Type B pancreatic cell (in vitro differentiated cells): ENCODE data around the gene MGMT. TPM values are rescaled to one million over a fixed set of nuclear protein-coding genes. Genes with fewer than 3 reads are reported as not detected.

Source experiments
- DNase-seq: peaks from one replicate; pipeline ENCODE4 v3.0.0; 2021; ENCODE audit warnings: mixed read lengths; ENCODE audit not compliant: unreplicated experiment; ENCODE audit errors: extremely low spot score
- H3K27ac Mint-ChIP-seq: 2 replicates; pipeline ENCODE4 v1.8.0; 2021; ENCODE audit warnings: mild to moderate bottlenecking, mixed read lengths
- H3K27me3 Mint-ChIP-seq: 2 replicates; pipeline ENCODE4 v1.8.0; 2021; ENCODE audit warnings: mixed read lengths
- H3K36me3 Mint-ChIP-seq: 2 replicates; pipeline ENCODE4 v1.8.0; 2021; ENCODE audit warnings: mixed read lengths
- H3K4me1 Mint-ChIP-seq: one replicate; pipeline ENCODE4 v1.8.0; 2021; ENCODE audit warnings: mixed read lengths; ENCODE audit not compliant: unreplicated experiment
- H3K4me3 Mint-ChIP-seq: 2 replicates; pipeline ENCODE4 v1.8.0; 2021; ENCODE audit warnings: mild to moderate bottlenecking, mixed read lengths
- H3K9me3 Mint-ChIP-seq: 2 replicates; pipeline ENCODE4 v1.8.0; 2021; ENCODE audit warnings: mixed read lengths
- total RNA-seq: library from RNA; stranded (reverse); gene quantifications from 2 replicates; pipeline ENCODE4 v1.2.1, GENCODE V29; 2021; ENCODE audit warnings: low replicate concordance
- TF ChIP-seq, protein P1 (sequence below): fragments of 200-600 bp; sonication (generic); conservative IDR thresholded peaks from 2 replicates; pipeline ENCODE4 v1.5.0; 2021; ENCODE audit warnings: antibody characterized with exemption, mild to moderate bottlenecking

The MGMT gene
- total RNA-seq, 1 donor from 2014 or later: 18.8 TPM

DNA sequence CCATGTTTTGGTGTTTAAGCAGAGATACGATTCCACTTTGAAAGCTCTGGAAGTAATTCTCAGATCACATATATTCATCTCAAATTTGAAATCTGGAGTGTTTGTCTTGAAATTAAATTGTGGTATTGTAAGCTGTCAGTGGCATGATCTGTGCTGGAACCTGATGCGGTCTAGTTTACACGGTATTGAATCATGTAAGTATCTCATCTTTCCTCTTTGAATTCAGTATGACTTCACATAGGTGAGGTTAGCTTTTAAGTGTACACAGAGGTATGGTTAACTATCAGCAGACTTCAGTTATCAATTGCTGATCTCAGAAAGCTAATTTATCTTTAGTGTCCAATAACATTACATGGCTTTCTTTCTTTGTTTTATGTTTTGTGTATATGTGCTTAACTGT, 155.2 kb downstream of the MGMT start:
- DNase-seq: no peak
- Mint-ChIP-seq H3K4me1 (peaks cover 5% of the 10 kb centered on the region), H3K27me3 (no peaks in the 10 kb centered on the region), H3K4me3 (no peak overlapping the region), H3K9me3 (peaks cover under 1% of the 10 kb centered on the region), H3K27ac (no peak overlapping the region), H3K36me3 (peaks cover 2% of the 10 kb centered on the region)
- TF ChIP-seq, protein P1, sequence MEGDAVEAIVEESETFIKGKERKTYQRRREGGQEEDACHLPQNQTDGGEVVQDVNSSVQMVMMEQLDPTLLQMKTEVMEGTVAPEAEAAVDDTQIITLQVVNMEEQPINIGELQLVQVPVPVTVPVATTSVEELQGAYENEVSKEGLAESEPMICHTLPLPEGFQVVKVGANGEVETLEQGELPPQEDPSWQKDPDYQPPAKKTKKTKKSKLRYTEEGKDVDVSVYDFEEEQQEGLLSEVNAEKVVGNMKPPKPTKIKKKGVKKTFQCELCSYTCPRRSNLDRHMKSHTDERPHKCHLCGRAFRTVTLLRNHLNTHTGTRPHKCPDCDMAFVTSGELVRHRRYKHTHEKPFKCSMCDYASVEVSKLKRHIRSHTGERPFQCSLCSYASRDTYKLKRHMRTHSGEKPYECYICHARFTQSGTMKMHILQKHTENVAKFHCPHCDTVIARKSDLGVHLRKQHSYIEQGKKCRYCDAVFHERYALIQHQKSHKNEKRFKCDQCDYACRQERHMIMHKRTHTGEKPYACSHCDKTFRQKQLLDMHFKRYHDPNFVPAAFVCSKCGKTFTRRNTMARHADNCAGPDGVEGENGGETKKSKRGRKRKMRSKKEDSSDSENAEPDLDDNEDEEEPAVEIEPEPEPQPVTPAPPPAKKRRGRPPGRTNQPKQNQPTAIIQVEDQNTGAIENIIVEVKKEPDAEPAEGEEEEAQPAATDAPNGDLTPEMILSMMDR: no peak

DNA sequence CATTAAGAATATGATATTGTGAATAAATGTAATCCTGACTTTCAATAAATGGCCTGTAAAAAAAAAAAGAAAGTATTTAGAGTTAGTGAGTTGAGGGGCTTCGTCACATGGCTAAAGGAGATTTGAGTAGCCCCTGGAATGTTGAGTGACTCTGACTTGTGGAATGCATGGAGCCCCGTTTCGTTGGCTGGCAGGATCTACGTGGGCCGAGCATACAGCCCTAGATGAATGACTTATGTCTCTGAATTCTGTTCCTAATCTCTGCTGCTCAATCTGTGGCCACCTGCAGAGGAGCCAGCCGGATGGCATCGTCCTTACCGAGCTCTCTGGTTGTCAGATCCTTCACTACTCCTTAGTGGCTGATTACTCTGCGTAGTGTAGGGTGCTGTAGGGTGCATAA, 155.7 kb downstream of the MGMT start:
- H3K4me3 Mint-ChIP-seq: no peak overlapping the region
- H3K9me3 Mint-ChIP-seq: no peaks in the 10 kb centered on the region
- TF ChIP-seq, protein P1: no peak
- no peaks in the 10 kb centered on the region for H3K27me3 Mint-ChIP-seq
- DNase-seq: no peak
- H3K36me3 Mint-ChIP-seq: no peaks in the 10 kb centered on the region
- no peak overlapping the region for H3K27ac Mint-ChIP-seq
- H3K4me1 Mint-ChIP-seq: peaks cover 10% of the 10 kb centered on the region

DNA sequence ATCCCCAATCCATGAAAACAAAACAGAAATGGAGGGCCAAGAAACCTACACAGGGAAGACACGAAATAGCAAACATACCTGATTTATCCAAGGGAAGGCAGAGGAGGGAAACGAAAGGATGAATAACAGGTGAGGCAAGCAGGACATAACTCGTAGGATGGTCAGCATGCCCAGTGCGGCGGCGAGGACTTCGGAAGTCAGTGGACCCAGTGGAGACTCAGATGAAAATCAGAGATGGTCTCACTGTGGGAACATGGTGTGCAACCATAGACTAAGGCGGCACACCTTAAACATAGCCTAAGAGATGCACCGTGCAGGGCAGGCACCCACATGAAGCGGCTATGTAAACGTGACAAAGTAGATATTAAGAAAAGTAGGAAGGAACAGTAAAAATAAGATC, 157.5 kb downstream of the MGMT start:
- no peaks in the 10 kb centered on the region for H3K27me3 Mint-ChIP-seq
- H3K4me1 Mint-ChIP-seq: peaks cover 12% of the 10 kb centered on the region
- no peak overlapping the region for H3K4me3 Mint-ChIP-seq
- H3K9me3 Mint-ChIP-seq: no peaks in the 10 kb centered on the region
- no peak overlapping the region for H3K27ac Mint-ChIP-seq
- H3K36me3 Mint-ChIP-seq: no peaks in the 10 kb centered on the region
- DNase-seq: no peak
- TF ChIP-seq, protein P1: no peak

DNA sequence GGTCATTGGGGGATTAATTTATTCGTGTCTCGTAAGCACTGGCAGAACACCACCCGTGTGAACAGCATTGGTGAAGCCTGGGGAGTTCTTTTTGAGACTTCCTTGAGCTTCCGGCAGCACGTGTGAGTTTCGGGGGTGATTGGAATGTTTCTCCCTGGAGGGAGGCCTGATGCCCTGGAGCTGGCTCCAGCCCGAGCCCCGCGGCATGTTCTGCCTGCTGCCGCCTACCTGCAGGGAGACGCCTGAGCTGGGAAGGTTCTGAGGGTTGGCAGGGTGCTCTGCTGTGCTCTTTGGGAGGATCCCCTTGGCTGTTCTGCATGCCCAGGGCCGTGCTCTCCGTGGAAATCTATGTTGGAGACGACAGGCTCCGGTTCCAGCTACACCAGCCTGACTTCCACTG, 159.3 kb downstream of the MGMT start:
- Mint-ChIP-seq H3K9me3 (no peaks in the 10 kb centered on the region), H3K27ac (no peak overlapping the region), H3K27me3 (no peaks in the 10 kb centered on the region), H3K4me1 (peaks cover 12% of the 10 kb centered on the region), H3K4me3 (no peak overlapping the region), H3K36me3 (no peaks in the 10 kb centered on the region)
- TF ChIP-seq, protein P1: no peak
- no peak for DNase-seq

DNA sequence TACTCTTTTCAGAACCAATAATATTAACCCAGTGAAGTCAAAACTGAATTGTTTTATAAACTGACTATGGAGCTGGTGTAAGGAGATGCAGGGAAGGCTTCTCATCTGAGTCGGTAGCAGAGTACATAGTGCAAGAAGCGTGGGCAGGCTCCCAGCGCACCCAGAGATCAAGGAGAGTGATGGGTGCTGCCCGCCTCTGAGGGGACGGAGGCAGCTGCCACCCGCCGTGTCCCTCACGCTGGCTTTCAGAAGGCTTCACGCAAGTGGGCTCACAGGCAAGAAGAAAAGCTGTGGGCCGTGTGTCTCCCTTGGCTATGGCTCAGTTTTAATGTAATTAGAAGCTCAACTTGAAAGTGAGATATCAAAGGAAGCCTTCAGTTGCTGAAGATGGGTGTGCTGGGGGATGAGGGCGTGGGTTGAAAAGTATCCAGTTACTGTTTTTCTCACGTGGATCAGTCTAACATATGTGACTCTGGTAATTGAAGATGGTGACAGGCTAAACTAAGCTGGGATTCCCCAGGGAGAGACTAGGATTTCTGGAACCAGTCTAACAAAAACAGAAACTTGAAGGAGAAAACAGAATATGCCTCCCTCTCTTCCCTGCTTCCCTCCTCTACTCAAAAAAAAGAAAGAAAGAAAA, 159.9 kb downstream of the MGMT start:
- H3K27ac Mint-ChIP-seq: no peak overlapping the region
- H3K4me3 Mint-ChIP-seq: no peak overlapping the region

More for the DNA sequence above, 159.9 kb downstream of the MGMT start:
- no peaks in the 10 kb centered on the region for H3K9me3 Mint-ChIP-seq
- no peak for DNase-seq
- no peaks in the 10 kb centered on the region for H3K36me3 Mint-ChIP-seq
- TF ChIP-seq, protein P1: no peak
- no peaks in the 10 kb centered on the region for H3K27me3 Mint-ChIP-seq
- H3K4me1 Mint-ChIP-seq: peaks cover 12% of the 10 kb centered on the region
